Measurements from ENCODE around the gene SGO2.
"Not testable (repeated sequence)": the region's sequence is repeated elsewhere in the genome, so short reads cannot be mapped to it uniquely, and the experiment has no call there.

SGO2 gene

DNA sequence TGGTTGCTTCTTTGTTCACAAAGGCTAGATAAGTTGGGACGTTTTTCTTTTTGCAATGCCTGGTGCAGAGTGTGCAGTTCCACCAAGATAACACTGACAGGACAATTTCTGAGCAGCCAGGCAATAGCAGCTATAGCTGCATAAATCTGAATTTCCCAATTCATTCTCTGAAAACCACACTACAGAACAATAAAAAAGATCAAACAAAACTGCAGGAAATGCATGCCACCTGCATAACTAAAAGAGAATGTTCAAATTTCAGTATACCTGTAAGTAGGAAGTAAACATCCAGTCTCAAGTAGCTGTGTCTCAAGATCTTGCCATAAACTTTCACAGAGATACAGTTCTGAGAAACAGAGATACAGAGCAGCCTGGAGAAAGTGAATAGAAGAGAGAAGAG is 10.9 kb upstream of the SGO2 start:
- no peak for DNase-seq (ENCODE audit: low read depth, low spot score)

DNA sequence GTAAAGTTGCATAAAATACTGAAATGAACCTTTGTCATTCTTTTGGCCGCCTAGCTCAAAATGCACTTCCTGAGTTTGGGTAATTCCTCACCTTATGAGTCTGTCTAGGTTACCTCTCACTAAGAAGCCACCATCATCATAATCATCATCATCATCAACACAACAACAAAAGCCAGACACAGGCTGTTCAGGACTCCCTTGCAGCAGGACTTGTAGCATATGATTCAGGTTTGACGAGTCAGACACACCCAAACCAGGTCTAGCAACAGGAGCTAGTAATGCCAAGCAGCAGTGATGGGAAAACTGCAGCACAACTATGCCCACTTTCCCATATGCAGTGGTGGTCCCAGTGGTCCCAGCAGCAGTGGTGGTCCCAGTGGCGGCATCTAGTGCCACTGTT is 2.8 kb upstream of the SGO2 start:
- DNase-seq (ENCODE audit: low read depth, low spot score): no peak

DNA sequence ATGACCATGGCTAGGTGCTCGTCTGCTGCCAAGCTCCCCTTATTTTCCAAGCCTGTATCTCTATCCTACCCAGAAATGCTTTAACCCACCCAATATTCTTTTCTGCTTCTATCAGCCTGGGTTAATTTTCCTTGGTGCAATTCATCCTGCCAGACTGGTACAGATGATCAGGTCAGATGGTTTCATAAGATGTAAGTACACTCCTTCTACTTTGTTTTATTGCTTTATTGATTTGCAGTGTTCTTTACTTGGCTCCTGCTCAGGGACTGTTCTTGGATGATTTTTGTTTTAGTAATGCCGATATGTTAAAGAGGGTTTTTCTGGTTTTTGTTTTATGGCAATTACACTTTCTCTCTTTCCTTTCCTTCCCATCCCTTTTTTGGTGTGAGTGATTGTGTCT is 2.4 kb upstream of the SGO2 start:
- no peak for DNase-seq (ENCODE audit: low read depth, low spot score)

DNA sequence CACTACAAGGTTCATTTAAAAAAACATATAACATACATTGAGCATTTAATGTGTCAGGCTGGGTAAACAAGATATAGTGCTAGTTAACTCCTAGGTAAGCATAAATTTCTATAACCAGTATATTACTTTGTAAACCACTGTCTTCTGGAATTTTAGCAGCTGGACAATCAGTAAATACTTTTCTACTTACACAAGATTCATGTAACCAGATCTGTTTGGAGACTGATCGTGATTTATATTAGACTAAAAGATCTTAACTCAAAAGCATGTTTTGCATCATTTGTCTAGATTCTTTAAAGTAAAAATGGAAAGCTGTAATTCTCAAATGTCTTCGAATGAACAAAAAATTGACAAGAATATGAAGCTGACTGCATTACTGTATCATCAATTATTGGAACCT is 941 bp upstream of the SGO2 start:
- no peak for DNase-seq (ENCODE audit: low read depth, low spot score)

DNA sequence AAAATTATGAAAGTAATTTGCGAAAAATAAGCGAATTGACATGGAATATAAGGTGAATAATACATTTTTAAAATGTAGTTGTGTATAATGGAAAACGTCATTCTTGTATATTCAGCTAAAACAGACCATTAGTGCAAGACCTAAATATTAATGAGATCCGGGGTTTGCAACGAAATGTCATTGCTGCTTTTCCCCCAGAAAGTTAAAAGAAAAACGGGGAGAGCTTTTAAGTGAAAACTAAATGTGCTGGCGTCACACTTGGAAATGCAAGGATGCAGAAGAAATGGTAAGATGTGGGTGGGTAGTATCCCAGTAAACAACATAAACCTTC is 491 bp upstream of the SGO2 start:
- no peak for DNase-seq (ENCODE audit: low read depth, low spot score)

DNA sequence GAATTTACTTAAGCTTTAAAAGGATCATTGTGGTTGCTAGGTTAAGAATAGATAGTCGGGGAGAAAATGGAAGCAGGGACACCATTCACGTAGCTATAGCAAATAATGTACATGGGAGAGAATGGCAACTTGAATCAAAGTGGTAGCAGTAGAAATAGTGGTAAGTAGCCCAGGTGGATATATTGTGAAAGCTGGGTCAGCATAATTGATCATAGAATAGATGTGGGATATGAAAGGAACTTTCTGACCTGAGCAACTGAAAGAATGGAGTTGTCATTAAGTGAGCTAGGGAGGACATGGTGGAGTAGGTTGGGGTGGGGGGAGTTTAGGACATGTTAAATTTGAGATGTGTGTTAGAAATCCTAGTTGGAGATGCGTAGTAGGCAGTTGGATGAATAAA is 2.2 kb downstream of the SGO2 start:
- DNase-seq (ENCODE audit: low read depth, low spot score): no peak

DNA sequence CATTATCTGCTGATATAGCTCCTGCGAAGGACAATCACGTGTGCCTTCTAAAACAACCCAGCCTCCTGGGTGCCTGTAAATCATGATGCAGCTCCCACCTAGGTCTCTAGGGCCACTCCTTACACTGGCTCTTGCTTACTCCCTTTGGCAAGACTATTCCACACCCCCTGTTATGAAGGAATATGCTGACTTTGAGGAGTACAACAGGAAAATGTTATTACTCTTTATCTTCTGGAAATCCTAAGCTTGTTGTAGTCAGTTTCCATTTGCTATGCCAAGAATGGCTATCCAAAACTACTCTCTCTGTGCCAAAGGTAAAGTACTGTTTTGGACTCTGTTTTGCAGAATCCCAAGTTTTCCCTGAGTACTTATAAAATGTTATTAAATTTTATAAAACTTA is 7.7 kb downstream of the SGO2 start:
- DNase-seq (ENCODE audit: low read depth, low spot score): no peak

DNA sequence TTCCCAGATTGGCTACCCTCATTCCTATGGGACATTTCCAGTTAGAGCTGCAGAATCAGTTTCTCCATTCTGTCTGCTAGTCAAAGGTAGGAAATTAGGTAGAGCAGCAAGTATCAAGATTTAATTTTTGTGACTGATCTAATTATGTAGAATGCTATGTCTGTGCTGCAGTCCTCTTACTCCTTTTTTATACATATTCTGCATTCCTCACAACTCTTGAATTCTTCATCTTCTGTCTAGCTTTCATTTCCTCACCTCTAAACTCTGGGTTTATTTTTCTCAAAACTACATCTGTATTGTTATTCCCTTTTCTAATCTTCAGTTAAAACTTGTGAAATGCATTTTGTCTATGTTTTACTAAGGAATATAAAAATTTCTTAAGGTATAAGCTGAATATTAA is 8.6 kb downstream of the SGO2 start:
- DNase-seq (ENCODE audit: low read depth, low spot score): no peak

DNA sequence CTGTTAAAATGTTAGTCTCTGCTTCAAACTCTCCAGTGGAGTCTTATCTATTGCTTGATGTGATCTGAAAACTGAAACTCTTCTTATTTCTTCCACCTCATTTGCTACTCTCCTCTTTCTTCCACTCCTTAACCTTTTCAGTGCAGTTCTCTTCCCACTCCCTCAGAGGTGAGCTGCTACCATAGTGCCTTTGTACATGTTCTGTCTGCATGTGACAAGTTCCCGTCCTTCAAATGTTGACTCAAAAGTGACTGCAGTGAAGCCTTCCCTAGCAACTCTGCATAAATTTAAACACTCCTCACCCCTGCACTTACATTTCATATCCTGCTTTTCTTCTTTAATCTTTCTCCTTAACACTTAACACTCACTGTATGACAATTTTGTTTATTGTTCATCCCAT is 12.1 kb downstream of the SGO2 start:
- no peak for DNase-seq (ENCODE audit: low read depth, low spot score)

DNA sequence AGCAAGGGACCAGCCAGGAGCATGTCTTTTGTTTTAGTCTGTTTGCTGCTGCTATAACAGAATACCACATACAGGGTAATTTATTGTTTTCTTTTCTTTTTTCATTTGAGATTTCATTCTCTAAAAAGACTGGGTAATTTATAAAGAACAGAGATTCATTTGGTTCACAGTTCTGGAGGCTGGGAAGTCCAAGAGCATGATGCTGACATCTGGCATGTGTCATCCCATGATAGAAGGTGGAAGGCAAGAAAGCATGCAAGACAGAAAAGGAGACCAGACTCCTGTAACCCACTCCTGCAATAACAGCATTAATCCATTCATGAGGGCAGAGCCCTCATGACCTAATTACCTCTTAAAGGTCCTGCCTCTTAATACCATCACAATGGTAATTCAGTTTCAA is 14.8 kb downstream of the SGO2 start:
- DNase-seq (ENCODE audit: low read depth, low spot score): no peak

DNA sequence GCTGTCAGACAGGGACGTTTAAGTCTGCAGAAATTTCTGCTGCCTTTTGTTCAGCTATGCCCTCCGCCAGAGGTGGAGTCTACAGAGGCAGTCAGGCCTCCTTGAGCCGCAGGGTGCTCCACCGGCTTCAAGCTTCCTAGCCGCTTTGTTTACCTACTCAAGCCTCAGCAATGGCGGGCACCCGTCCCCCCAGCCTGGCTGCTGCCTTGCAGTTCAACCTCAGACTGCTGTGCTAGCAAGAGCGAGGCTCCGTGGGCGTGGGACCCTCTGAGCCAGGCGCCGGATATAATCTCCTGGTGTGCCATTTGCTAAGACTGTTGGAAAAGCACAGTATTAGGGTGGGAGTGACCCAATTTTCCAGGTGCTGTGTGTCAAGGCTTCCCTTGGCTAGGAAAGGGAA is 40.6 kb downstream of the SGO2 start:
- not testable (repeated sequence) for DNase-seq (ENCODE audit: low read depth, low spot score)

DNA sequence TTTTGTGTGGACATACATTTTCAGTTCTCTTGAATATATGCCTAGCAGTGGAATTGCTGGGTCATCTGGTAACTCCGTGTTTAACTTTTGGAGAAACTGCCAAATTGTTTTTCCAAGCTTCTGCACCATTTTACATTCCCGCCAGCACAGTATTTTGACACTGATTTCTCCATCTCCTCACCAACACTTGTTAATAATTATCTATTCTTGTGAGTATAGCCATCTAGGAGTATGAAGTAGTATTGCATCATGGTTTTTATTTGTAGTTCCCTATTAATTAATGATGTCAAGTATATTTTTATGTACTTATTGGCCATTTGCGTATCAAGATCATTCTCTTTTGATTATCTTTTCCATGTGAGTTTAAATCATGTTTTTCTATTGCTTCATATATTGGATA is 41.9 kb downstream of the SGO2 start:
- no peak for DNase-seq (ENCODE audit: low read depth, low spot score)

DNA sequence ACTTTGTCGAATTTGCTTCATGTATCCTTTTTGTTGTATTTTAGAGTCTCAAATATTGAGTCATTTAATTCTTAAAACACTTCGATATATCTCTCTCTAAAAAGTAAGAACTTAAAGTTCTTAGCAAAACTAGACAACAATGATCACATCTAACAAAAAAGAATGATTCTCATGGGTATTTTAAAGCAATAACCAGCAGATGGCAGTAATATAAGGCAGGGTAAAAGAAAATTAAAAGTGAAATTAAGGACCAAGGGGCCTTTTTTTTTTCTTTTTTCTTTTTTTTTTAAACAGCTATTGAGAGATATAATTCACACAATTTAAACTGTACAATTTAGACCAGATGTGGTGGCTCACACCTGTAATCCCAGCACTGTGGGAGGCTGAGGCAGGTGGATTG is 50.0 kb downstream of the SGO2 start:
- no peak for DNase-seq (ENCODE audit: low read depth, low spot score)

DNA sequence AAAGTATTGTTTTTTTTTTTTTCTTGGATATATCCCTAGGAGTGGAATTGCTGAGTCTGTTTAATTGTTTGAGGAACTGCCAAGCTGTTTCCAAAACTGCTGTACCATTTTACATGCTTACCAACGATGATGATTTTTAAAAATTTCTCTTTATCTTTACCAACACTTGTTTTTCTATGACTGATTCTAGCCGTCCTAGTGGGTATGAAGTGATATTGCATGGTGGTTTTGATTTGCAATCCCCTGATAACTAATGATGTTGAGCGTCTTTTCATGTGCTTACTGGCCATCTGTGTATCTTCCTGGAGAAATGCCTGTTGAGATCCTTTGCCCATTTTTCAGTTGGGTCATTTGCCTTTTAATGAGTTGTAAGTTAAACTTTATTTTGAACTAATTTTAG is 51.0 kb downstream of the SGO2 start:
- no peak for DNase-seq (ENCODE audit: low read depth, low spot score)

DNA sequence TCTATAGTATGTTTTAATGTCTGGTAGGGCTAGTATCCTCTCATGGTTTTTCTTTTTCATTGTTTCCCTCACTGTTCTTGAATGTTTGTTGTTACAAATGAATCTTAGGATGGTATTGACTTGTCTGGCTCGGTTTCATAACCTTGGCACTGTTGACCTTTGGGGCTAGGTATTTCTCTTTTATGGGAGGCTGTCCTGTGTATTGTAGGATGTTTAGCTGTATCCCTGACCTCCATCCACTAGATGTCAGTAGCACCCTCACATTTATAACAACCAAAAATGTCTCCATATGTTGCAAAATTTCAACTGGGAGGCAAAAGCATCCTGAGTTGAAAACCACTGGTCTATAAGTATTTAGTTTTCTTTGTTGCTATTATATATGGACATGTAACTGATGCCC is 52.8 kb downstream of the SGO2 start:
- no peak for DNase-seq (ENCODE audit: low read depth, low spot score)

DNA sequence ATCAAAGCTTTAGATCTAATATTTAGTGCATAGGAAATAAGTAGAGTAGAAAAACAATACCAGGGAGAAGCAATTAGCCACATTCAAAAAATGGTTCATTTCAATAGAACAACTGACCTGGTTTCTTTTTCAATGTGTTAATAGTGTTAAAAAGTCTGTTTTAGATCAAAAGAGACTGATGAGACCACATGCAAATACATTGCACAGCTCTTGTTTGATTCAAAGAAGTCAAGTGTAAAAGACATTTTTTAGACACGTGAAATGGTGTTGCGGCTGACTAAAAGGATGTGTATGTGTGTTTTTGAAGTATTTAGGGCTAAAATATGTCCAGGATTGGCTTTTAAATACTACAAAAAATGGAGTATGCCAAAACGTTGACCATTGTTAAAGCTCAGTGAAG is 58.6 kb downstream of the SGO2 start:
- DNase-seq (ENCODE audit: low read depth, low spot score): no peak

DNA sequence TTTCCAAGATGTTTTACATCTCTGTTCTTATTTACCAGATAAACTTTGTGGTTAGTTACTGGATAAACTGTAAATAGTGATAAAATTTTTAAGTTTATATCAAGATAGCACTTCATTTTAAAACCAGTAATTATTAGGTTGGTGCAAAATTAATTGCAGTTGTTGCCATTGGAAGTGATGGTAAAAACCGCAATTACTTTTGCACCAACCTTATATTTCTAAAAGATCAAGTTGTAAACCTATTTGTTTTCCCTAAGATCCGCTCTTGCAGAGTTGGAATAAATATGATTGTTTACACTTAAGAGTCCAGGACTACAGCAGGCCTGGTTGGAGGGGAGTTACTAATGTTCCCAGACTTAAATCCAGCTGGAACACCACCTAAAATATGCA is 59.3 kb downstream of the SGO2 start:
- no peak for DNase-seq (ENCODE audit: low read depth, low spot score)

DNA sequence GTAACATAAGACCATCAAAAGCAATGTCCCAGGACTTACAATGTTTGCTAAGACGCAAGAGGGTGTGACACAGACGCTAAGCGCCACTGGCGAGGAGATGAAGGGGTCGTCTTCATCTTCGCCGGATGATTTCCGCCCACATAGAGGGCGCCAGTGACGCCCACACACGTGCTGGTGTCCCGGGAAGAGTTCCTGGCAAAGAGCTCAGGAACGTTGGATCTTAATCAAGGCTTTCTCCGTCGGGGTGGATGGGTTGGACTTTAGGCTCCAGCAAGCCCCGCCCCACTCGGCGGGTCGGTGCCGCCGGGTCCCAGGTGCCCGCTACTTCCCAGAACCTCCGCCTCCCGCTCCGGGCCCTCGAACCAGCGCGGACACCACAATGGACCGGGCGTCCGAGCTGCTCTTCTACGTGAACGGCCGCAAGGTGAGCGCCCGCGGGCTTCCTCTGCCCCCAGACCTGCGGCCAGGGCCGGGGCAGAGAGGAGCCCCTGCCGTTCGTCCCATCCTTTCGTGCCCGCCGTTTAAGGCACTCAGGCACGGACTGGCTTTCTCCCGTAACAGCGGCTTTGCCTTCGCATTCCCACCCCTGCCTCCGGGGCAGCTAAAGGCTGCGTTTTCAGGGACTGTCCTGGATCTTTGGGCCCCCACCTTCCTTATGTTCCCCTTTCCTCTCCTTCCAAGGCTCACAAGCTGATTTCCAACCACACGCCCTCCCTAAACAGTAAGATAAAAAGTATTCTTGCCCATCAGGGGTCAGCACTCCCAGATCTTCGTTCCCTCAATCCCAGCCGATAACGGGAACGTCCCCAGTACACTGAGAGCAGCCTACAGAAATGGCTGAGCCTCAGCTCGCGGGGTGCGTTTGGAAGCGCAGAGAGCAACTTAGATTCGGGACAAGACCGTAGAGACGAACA is 60.0 kb downstream of the SGO2 start, which contains the start of gene AOX1:
TSS of gene AOX1 (plus strand) at position 285 of the 914 bp plus-strand sequence. CDS start at position 380, 95 bp downstream.
- no peak for DNase-seq (ENCODE audit: low read depth, low spot score)

DNA sequence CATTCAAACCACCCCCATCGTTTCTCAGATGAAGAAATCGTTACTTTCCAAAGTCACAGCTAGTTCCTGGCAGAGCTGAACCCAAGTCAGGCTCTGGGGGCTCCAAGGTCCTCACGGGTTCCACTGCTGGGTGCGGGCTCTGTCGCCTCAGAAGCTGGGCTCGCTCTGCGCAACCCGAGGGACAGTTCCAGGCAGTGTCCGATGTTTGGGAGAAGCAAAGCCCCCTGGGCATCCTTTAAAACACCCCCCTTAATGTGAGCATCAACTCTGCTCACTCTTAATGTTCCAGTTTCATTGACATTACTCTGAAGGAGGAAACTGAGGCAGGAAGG is 60.6 kb downstream of the SGO2 start:
- no peak for DNase-seq (ENCODE audit: low read depth, low spot score)

DNA sequence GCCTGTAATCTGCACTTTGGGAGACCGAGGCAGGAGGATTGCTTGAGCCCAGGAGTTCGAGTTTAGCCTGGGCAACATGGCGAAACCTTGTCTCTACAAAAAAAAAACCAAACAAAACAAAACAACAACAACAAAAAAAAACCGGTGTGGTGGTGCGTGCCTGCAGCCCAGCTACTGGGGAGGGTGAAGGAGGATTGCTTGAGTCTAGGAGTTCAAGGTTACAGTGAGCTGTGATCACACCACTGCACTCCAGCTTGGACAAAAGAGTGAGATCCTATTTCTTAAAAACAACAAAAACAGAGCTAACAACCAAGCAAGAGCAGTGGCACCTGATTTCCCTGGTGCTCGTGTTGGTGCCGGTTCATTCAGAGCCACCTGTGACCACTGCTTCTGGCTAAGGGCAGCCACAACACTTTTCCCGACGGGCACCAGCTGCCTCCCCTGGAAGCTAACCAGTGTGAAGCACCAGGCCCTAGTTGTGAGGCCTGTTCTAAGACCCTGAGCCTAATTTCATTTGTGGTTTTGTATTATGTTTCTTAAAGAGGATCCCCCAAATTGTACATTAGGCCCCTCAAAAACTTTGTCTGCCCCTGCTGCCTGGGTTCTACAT is 61.1 kb downstream of the SGO2 start:
- no peak for DNase-seq (ENCODE audit: low read depth, low spot score)

DNA sequence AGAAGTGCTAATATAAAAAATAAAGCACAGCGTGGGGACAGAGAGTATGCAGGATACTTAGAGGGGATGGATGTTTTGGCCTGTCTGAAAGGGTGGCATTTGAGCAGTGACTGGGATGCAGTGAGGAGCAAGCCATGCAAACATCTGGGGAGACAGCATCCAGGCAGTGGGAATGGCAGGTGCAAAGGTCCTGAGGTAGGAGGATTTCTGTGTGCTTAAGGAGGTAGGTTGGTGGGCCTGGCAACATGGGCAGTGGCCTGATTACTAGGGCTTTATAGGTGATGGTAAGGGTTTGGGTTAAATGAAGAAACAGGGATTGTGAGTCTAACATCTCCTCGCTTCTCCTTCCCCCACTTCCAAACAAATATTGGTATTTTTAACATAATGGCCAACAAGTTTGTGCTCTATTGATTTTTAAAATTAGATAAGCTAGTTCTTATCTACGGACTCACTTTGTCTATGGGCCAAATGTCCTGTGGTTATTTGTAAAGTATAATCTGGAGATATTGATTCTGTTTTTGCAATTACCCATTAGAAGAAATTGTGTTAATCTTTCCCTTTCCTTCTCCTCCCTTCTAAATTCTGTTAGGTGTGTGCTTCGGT is 62.2 kb downstream of the SGO2 start:
- DNase-seq (ENCODE audit: low read depth, low spot score): no peak

DNA sequence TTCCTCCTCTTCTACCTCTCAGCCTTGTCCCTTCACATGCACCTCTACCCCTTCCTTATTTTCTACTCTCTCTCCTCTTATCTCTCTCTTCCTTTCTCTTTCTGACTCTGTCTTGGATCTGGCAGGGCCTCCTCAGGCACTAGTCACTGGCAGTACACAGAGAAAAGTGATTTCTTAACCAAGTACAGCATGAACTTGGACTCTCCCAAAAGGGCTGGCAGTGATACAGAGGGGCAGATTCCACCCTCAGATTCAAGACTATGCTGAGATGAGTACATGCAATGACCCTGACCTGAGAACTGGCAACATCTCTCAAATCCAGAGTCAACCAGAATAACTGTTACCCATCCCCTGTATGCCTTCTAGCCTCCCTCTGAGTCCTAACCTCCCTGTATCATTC is 64.1 kb downstream of the SGO2 start:
- DNase-seq (ENCODE audit: low read depth, low spot score): no peak

DNA sequence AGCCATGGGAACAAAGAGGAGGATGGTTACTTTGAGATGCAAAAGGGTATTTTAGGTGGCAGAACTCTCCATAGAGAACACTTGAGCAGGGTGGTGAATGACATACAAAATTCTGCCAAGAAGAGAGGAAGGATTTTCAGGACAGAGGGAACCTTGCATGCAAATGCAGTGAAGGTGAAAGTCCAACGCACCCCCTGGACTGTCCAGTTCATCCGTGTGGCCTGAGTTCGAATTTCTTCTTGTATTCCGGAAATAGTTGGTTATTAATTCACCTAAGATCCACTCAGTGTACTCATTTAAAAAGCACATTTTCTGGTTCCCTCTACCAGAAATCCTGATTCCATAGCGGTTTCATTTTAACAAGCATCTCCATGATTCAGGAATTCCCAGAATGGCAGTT is 65.3 kb downstream of the SGO2 start:
- no peak for DNase-seq (ENCODE audit: low read depth, low spot score)
